GM18870 (cell line): ENCODE data around the gene DDX54.

Source experiments
- ATAC-seq: cut with Tn5 transposase; IDR thresholded peaks from one replicate; pipeline ENCODE4 v1.9.1; 2021; ENCODE audit warnings: moderate library complexity; ENCODE audit not compliant: unreplicated experiment

DDX54 gene

GRCh38 chr12:113164014-113164413 lies 21.3 kb downstream of the DDX54 start:
- no peak for ATAC-seq

GRCh38 chr12:113163030-113163360 lies 22.3 kb downstream of the DDX54 start:
- no peak for ATAC-seq

GRCh38 chr12:113162102-113163029 lies 22.9 kb downstream of the DDX54 start:
- ATAC-seq, result no peak

- no peak for ATAC-seq
These were observed 23.8 kb downstream of the DDX54 start for GRCh38 chr12:113161415-113162016.

- no peak for ATAC-seq
These were observed 25.3 kb downstream of the DDX54 start for GRCh38 chr12:113159937-113160336.

GRCh38 chr12:113158439-113159203 lies 26.7 kb downstream of the DDX54 start:
- ATAC-seq, result no peak

- no peak for ATAC-seq
These were observed 27.9 kb downstream of the DDX54 start for GRCh38 chr12:113157218-113157859.

GRCh38 chr12:113155646-113156045 lies 29.6 kb downstream of the DDX54 start:
- no peak for ATAC-seq

GRCh38 chr12:113155060-113155459 lies 30.2 kb downstream of the DDX54 start:
- no peak for ATAC-seq

- ATAC-seq, result no peak
These were observed 30.8 kb downstream of the DDX54 start for GRCh38 chr12:113154351-113154973.

GRCh38 chr12:113152835-113153814 lies 32.2 kb downstream of the DDX54 start:
- ATAC-seq, result no peak

- ATAC-seq, result no peak
These were observed 33.0 kb downstream of the DDX54 start for GRCh38 chr12:113152196-113152834.

GRCh38 chr12:113151655-113152054 lies 33.6 kb downstream of the DDX54 start:
- no peak for ATAC-seq

GRCh38 chr12:113149361-113150150 lies 35.7 kb downstream of the DDX54 start, which contains the start of gene CFAP73:
Gene CFAP73 (plus strand): TSS chr12:113149724. CDS start chr12:113149858, 134 bp downstream.
- no peak for ATAC-seq

- no peak for ATAC-seq
These were observed 38.3 kb downstream of the DDX54 start for GRCh38 chr12:113146999-113147398.

GRCh38 chr12:113145720-113146551 lies 39.3 kb downstream of the DDX54 start:
- ATAC-seq, result no peak

GRCh38 chr12:113144806-113145205 lies 40.5 kb downstream of the DDX54 start:
- no peak for ATAC-seq
